ENCODE results near the gene EVC.

DNA sequence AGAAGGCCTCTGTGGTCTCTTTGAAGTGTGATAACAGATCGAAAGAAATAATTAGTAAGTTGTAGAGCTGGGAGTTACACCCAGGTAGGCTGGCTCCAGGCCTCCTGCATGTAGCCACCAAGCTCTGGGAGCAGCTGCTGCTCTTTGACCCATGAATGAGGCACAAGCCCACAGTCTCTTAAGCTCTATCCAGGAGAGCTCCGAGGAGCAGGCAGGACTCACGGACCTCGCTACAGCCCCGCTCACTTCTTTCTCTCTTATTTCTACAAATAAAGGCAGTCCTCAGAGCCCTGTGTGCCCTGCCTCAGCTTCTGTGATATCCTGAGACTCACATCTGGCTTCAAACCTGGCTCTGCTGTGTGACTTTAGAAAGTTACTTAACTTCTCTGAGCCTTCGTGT is 86.9 kb downstream of the EVC start:
- TF ChIP-seq ZNF274 (IDR thresholded peaks at IDR 0.05; ENCODE audit: low read depth, low read length) (no peak), SUZ12 (IDR thresholded peaks at IDR 0.05; ENCODE audit: extremely low read depth, insufficient read depth, insufficient read length) (no peak)

Data from NT2/D1 (cell line).